NCI-H446 treated with DMSO at 0.1 percent for 48 hours (cell line): ENCODE measurements around the gene ATG10.
"Not testable (repeated sequence)": the region's sequence is repeated elsewhere in the genome, so short reads cannot be mapped to it uniquely, and the experiment has no call there.

Experiments
- DNase-seq: peaks from one replicate; lab custom pipeline; 2025; lab: John Stamatoyannopoulos, UW

ATG10 gene

DNA sequence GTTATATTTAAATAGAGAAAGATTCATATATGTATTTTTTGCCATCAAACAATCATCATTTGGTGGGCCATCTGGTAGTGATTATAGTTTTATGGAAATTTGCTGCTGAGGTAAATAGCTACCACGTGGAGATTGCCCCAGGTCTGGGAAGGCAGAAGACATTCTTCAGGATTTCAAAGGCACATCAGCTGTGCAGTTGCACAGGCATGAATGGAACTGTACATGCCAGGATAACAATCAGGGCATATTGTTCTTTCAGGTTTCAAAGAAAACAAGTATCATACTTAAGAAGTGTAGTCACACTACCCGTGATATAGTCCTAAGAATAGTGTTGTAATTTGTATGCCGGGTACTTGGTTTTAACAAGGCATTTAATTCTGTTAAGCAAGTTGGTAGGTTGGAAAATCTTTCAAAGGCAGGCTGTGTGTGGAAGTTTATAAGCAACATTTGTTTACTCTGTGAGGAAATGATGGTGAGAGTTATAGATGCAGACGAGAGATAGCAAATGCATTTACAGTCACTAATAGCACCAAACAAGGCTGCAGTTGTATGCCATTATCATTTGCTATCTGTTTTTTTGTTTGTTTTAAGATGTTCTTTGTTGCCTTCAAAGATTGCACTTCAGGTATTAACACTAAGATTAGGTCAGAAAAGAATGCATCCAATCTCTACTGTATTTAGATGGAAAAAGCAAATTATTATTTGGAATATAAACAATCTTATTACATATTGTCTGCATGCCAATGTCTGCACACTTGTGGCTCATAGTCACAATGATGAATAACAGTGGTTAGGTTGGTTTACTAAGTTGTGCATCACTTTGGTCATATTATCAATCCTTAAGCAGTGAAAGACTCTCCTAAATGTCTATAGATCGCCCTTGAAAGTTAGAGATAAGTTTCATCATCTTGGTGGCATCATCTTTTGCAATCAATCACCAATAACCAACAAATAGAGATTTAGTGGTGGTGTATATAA is 251.1 kb downstream of the ATG10 start:
- DNase-seq: no peak

DNA sequence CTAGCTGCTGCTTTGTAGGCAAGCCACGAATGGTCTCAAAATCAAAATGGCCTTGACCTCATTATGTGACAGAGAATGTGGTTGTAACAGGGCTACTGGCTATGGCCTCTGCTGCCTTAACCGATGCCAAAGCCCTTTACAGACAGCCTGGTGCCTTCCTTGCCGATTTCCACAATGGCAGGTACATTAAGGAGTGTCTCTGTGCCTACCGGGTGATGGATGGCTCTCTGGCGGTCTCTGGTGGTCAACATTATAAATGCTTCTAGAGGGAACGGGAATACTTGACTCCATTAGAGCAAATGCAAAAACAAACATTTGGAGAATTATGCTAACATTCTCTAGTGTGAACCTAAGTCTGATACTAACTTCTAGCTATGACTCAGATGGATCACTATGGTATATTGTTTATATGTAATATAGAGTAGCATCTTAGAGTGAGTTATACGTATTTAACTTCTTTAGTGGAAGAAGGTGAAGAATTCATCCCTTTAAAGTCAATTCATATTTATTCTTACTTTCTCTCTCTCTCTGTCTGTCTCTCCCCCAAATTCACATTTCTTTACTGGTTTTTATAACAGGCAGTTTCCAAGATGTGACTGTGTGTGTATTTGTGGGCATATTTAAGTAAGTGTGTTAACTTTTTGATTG is 253.8 kb downstream of the ATG10 start:
- DNase-seq: peak; percentile 31

DNA sequence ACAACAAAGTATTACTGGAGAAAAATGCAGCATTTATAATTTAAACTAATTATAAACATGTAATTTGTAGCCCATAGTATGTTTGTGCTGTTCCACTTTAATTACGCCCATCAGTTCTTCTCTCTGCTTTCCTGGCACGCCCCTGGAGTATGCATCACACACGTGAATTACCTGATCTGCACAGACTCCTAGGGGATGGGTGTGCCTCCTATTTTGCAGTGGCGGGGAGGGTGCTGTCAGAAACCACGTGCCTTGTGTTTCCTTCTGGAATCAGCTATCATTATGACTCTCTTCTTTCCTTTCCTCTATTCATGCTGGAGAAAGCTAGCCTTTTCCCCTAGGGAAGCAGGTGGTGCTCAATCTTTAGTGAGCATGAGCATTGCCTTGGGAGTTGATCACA is 263.1 kb downstream of the ATG10 start:
- DNase-seq: no peak

DNA sequence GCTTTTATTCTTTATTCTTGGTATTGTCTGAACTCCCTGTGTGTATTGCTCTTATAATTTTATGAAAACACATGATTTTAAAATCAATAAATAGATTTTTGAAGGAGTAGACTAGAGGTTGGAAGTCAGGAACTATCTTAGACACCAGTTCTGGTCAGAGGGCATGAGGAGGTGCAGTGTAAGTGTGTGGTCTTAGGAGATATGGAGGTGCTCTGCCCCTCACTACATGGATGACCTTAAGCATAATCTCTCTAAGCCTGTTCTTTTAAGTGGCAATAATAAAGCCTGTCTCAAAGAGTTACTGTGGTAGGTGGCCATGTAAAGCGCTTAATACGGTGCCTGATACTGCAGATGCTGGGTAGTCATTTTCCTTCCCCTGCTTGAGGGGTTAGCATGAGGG is 272.3 kb downstream of the ATG10 start:
- DNase-seq: no peak

DNA sequence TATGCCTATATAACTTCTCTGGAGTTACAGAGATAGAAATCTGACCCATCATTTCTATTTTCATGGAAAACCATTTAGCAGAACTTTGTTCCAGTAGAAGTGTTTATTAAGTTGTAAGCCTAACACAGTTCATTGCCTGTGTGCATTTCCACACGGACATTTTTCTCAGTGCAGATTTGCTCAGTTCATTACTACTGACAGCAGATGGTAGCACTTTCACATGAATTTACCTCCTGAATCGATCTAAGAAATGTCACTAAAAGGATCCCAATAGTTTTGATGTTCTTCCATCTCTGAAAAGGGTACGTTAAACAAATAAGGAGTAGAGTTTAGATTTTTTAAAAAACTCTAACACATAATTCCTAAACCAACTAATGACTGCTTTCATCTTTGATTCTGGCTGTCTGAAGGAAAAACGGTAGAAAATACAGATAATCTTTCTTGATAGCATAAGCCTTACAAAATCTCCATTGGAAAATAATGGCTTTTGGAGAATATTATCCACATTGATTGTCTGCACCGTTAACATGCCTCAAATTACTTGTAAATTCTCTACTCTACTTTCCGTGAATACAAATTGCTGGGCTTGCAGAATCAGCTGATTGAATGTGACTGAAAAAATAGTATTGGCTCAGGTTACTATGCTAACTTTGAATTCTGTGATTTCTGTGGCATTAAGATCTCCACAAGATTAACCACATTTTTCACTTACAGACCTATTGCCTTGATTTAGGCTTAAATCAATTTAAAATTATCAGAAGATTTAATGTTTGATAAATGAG is 273.2 kb downstream of the ATG10 start:
- DNase-seq: no peak

DNA sequence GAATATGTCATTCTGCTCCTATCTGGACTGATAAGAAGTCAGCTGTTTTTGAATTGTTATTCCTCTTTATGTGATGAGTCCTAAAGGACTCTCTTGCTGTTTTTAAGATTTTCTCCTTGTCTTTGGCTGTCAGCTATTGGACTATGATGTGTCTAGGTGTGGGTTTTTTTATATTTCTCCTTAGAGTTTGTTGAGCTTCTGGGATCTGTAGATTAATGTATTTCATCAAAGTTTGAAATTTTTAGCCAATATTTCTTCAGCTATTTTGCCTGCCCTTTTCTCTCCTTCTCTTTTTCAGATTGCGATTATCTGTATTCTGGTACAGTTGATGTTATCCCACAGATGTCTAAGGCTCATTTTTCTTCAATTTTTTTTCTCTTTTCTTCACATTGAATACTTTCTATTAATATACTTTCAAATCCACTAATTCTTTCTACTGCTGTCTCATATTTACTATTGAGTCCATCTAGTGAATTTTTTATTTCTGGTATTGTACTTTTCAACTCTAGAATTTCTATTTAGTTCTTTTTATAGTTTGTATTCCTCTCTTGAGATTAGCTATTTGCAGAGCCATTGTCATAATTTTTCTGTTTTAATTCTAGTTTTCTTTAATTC is 275.2 kb downstream of the ATG10 start:
- DNase-seq: no peak

DNA sequence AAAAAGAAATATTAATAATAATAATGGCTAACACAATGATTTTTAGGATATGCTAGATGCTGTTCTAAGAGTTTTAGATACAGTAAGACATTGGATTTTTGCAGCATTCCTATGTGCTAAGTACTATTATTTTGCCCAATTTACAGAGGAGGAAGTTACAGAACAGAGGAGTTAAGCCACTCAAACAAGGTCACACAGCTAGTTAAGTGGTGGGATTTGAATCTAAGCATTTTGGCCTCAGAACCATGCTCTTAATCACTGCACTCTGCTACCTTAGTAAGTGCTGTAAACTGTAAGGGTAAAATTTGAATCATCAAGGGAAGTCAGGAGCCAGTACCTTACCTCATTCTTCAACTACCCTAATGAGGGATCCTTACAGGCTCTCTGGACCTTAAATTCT is 280.9 kb downstream of the ATG10 start:
- DNase-seq: no peak

DNA sequence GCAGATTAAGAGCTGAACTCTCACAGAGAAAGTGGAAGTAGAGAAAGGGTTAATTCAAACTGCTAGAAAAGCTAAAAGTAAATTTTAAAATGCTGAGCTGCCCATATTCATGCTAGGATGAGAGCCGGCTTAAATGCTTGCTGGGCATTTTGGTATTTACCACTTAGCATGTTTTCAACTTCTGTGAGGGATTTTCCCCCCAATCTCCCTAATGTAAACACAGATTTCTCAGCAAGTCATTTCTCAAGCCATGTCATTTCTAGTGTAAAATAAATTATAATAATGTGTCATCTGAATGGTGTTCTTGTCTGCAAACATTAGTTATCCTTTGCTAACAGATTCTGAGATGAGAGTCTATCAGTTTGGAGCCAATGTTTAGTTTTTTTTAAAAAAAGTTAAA is 284.0 kb downstream of the ATG10 start:
- DNase-seq: no peak

DNA sequence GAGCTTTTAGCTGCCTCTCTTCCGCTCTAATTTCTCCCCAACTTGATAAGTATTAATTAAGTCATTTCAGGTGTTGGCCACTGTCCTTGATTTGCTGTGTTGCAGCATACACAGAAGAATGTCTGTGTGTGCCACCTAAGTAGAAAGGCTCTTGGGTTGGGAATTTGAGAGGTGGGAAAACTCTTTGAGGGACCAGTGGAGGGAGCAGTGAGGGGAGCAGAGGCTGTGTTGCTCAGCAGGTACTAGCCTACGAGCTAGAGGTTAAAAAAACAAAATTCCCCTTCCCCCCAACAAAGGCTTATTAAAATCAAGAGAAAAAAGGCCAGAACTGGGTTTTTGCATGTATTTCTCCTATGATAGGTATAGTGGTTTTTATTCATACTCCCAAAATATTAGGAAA is 285.4 kb downstream of the ATG10 start:
- DNase-seq: no peak

DNA sequence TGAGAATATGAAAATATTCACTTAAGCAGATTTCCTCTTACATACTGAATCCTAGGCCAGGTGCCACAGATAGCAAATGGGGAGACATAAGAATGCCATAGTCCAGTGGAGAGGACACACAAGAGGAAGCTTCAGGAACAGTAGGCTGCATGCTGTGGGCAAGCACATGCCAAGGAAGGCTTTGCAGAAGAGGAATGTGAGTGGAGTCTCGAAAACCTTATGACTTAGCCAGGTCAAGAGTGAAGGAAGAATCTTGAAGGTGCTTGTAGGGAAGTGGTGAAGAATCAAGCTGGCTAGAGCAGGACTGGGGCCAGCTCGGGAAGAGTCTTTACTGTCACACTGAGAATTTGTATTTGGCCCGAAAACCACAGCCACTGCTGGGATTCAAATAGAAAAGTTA is 285.9 kb downstream of the ATG10 start:
- no peak for DNase-seq

DNA sequence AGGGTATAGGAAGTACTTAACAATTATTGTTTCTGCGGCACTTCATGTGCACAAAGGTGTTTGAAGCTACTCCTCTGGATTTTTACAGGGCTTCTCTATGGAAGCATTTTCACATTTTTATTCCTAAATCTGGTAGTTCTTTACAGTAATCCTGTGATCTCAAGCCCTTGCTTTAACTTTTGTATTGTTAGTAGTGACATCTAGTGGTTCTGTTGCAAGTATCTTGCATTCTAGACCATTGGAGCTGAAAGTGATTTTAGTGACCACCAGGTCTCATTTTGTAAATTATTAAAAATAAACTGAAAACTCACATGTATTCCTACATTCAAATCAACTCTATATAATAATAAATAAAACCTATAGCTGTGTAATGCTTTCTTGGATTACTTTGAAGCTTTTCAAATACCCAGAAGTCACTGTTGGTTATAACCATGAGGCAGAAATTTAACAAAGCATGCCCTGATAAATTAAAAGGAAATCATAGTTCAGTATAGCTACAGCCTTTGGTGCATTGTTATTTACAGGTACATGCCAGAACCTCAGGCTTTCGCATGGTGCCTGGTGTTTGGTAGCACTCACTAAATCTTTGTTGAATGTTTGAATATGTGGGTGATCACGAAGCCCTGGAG is 287.5 kb downstream of the ATG10 start:
- DNase-seq: peak; percentile 19

DNA sequence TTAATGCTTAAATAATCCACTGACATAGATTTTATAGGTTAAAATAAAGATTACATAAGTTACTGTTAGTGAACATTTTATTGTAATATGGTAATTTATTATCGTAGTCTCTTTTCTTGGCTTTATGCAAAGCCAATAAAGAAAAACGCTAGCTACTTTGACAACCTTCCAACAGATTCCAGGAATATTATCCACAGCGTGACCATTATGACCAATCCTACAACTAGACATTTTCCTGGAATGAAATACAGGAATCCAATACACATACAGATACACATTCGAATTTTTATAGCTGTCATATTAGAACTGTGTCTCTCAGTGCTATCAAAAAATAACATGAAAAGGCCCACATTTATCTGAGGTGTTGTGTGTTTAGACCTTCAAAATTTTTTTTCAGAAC is 293.2 kb downstream of the ATG10 start:
- DNase-seq: no peak

DNA sequence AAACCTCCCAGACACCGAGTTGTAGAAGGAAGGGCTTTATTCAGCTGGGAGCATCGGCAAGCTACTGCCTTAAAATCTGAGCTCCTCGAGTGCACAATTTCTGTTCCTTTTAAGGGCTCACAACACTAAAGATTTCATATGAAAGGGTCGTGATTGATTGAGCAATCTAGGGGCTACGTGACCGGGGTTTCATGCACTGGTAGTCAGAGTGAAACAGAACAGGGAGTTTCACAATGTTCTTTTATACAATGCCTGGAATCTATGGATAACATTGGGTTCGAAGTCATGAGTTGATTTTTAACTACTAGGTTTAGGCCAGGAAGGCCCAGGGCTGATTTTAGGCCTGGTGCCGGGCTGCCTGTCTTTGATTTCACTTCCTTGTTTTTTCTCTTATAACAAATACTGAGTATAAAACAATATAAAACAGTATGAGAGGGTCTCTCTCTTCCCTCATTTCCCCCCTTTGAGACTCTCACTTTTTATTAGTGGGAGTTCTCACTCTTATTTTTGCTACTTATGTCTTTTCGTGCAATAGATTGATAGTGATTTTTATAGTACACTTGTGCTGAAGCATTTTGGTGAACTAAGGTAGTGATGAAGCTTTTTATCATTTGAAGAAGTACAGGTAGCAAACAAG is 295.6 kb downstream of the ATG10 start:
- DNase-seq: not testable (repeated sequence)

DNA sequence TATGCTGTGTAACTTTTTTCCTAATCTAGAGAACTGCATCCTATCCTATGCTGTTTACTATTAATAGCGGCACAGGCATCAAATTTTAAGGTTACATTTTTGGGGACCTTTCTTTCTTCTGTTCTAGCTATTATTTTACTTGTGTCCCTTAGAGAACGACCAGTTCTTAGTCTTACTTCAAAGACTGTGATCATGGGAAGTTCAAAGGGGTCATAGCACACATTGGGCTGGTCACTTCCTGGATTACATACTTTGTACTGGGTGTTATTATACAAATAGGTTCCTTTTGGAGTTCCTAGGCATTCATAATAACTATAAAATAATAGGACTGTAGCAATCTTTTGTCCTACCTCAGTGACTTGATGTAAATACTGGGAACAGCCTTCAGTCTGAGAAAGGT is 297.5 kb downstream of the ATG10 start:
- not testable (repeated sequence) for DNase-seq

DNA sequence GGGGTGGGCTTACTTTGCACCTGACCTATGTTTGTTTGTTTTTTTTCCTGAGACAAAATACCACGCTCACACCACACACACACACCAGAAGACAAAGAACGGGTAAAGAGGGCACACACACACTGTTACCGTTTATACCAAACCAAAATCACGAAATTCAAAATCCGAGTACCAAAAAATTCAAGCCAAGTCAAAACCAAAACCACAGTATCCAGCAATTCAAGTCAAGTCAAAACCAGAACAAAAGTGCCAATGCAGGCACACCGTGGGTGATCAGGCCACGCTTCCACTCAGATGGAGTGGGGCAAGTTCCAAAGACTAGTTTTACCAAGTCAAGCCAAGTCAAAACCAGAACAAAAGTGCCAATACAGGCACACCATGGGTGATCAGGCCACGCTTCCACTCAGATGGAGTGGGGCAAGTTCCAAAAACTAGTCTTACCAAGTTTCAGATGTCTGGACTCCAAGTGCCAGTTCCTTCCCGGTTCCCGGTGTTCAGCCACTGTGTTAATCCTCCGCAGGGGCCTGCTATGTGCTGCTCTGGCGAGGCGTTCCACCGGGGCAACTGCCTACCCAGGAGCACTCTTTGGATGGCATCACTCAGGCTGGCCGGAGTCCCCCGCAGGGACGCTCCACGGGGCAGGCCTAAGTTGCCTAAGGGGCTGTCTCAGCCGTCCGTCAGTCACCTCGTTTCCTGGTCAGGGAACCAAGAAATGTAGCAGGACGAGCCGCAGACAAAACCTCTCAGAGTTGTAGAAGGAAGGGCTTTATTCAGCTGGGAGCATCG is 300.9 kb downstream of the ATG10 start:
- DNase-seq: not testable (repeated sequence)

DNA sequence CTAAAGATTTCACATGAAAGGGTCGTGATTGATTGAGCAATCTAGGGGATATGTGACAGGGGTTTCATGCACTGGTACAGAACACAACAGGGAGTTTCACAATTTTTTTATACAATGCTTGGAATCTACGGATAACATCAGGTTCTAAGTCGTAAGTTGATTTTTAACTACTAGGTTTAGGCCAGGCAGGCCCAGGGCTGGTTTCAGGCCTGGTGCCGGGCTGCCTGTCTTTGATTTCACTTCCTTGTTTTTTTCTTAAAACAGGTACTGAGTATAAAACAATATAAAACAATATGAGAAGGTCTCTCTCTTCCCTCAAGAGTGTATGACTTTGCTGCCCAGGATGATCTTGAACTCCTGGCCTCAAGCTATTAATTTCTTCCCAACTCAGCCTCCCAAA is 301.6 kb downstream of the ATG10 start:
- not testable (repeated sequence) for DNase-seq

DNA sequence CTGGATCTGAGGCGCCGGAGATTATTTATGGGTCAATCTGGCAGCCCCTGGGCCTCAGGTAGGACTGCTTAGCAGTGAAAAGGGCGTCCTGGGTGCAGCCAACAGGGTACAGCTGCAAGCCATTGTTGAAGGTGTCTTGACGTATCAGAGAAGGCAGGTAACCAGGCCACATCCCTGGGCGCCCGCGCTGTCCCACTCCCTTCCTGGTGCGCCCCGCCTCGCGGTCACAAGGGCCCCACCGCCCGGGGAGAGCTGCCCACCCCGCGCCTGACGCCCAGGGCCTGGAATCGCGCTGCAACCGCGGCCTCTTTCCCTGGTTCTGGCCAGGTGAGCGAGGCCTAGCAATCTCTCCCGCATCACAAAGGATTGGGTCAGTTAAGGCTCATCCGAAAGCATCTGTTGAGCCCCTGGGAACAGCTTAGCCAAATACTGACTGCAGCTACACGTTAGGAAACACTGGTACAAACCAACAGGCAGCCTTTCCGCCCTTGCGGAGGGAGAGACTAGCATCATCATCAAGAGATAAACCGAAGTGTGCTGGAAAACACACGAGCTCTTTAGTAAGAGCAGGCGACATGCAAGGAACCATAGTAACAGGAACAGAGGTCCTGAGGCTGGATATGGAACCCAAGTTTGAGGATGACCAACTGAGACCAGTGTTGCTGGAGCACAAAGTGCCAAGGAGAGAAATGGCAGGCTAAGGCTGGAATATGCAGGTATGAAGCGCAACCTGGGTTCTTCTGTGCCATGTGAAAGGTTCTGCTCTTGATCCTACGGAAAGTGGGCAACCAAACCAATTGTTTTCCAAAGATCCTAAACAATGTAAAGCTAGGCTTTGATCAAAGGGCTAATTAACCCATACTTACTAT is 302.8 kb downstream of the ATG10 start:
- DNase-seq: no peak

DNA sequence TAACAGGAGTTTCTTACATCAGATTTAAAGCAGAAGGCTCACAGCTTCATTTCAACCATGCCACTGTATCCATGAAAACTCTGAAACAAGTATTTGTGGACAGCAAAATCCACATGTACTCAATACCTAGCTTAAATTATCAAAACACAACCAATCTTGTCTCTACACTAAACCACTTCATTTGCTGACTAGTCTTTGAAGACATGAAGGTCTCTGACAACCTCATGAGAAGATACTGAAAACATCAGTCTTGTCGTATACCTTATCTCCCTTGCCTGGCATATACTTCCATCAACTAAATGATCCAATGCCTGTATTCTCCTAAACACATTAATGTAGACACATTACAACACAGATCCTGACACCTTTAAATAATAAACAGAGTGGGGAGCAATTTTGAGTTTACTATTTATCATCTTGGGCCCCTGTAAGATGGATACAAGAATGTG is 303.4 kb downstream of the ATG10 start:
- DNase-seq: no peak
